Measurements from ENCODE around the gene LRR1. TPM values are rescaled to one million over a fixed set of nuclear protein-coding genes. Genes with fewer than 3 reads are reported as not detected.

LRR1 gene
- total and polyA plus RNA-seq, 9 of the 15 experiments (the other 6 are each of a cell fraction or from before 2014, with no cell fraction given), result 26.5 to 58.1 (median 31.8) TPM

GRCh38 chr14:49620182-49621113 lies 21.7 kb downstream of the LRR1 start, which contains the start of the genes MGAT2 and RPL36AL (continued):
- peak in 2 of 3 experiments; percentile 45 to 83 for TF ChIP-seq YY1 (IDR thresholded peaks at IDR 0.05; ENCODE audit: borderline replicate concordance in 1 of 3, control insufficient read depth in 1 of 3, extremely low read depth in 1 of 3, insufficient read depth in 3 of 3, insufficient read length in 1 of 3, insufficient replicate concordance in 2 of 3, low read depth in 1 of 3, low read length in 2 of 3)
- peak; percentile 88 for TF ChIP-seq MBD2 (IDR thresholded peaks at IDR 0.05; ENCODE audit: borderline replicate concordance, low read depth)
- TF ChIP-seq PKNOX1 (IDR thresholded peaks at IDR 0.05), result peak; percentile 99
- 0 out of 2 replicates have a peak, but pooled peaks have one; percentile 23 for TF ChIP-seq MEF2D (tag; conservative IDR thresholded peaks at IDR 0.05; ENCODE audit: low read depth)
- TF ChIP-seq AFF4 (CRISPR knock-in tag; IDR thresholded peaks at IDR 0.05), result peak; percentile 88
- peak; percentile 94 for TF ChIP-seq PBX2 (CRISPR knock-in tag; IDR thresholded peaks at IDR 0.05; ENCODE audit: low read depth)
- peak; percentile 97 for TF ChIP-seq PBX2 (tag; conservative IDR thresholded peaks at IDR 0.05; ENCODE audit: low read depth)
- 0 out of 2 replicates have a peak, but pooled peaks have one; percentile 17 for TF ChIP-seq SP1 (CRISPR knock-in tag; IDR thresholded peaks at IDR 0.05)
- no peak for TF ChIP-seq TRIM28 (IDR thresholded peaks at IDR 0.05)
- TF ChIP-seq ASH1L (IDR thresholded peaks at IDR 0.05; ENCODE audit: borderline replicate concordance, low read depth, partially characterized antibody), result peak; percentile 73
- no peak for TF ChIP-seq TCF7L2 (IDR thresholded peaks at IDR 0.05; ENCODE audit: low read depth, low read length)
- no peak for TF ChIP-seq U2AF2 (optimal IDR thresholded peaks at IDR 0.05; ENCODE audit: low read depth, low read length)
- no peak for TF ChIP-seq GATAD2B (IDR thresholded peaks at IDR 0.05; ENCODE audit: borderline replicate concordance)
- TF ChIP-seq HNRNPLL (IDR thresholded peaks at IDR 0.05; ENCODE audit: low read depth, low read length, poor library complexity, severe bottlenecking), result peak; percentile 88
- TF ChIP-seq GABPA (tag; conservative IDR thresholded peaks at IDR 0.05; ENCODE audit: low read depth), result peak; percentile 93
- TF ChIP-seq CGGBP1 (CRISPR knock-in tag; IDR thresholded peaks at IDR 0.05), result peak; percentile 64; the same call in 1 of the 2 replicates

Data from K562 (cell line).